ENCODE data around the gene RING1.

- TF ChIP-seq, protein P1, sequence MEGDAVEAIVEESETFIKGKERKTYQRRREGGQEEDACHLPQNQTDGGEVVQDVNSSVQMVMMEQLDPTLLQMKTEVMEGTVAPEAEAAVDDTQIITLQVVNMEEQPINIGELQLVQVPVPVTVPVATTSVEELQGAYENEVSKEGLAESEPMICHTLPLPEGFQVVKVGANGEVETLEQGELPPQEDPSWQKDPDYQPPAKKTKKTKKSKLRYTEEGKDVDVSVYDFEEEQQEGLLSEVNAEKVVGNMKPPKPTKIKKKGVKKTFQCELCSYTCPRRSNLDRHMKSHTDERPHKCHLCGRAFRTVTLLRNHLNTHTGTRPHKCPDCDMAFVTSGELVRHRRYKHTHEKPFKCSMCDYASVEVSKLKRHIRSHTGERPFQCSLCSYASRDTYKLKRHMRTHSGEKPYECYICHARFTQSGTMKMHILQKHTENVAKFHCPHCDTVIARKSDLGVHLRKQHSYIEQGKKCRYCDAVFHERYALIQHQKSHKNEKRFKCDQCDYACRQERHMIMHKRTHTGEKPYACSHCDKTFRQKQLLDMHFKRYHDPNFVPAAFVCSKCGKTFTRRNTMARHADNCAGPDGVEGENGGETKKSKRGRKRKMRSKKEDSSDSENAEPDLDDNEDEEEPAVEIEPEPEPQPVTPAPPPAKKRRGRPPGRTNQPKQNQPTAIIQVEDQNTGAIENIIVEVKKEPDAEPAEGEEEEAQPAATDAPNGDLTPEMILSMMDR (IDR thresholded peaks at IDR 0.05) = no peak
- TF ChIP-seq POLR2A (IDR thresholded peaks at IDR 0.05) = no peak
These were observed 3.5 kb downstream of the RING1 start for GRCh38 chr6:33211666-33212422.

All from testis (tissue), 2 donors.